Cerebellar nuclear complex (tissue), 1 donor: Measurements from ENCODE around the gene TMEM129.
"Not testable (repeated sequence)": the region's sequence is repeated elsewhere in the genome, so short reads cannot be mapped to it uniquely, and the experiment has no call there.

Source experiments
- DNase-seq, 2 experiments: peaks; one replicate each; lab custom pipeline; 2025; lab: John Stamatoyannopoulos, UW

The TMEM129 gene

GRCh38 chr4:1693131-1693896 lies 27.8 kb downstream of the TMEM129 start:
- DNase-seq, result peak in 1 of 2 experiments; percentile 63

- DNase-seq, result no peak
Measured at GRCh38 chr4:1691737-1692373, 29.3 kb downstream of the TMEM129 start.

GRCh38 chr4:1690698-1691097 lies 30.4 kb downstream of the TMEM129 start:
- no peak for DNase-seq

- no peak for DNase-seq
Measured at GRCh38 chr4:1686440-1687036, 34.6 kb downstream of the TMEM129 start.

GRCh38 chr4:1685235-1686150 lies 35.6 kb downstream of the TMEM129 start:
- DNase-seq, result no peak

DNA sequence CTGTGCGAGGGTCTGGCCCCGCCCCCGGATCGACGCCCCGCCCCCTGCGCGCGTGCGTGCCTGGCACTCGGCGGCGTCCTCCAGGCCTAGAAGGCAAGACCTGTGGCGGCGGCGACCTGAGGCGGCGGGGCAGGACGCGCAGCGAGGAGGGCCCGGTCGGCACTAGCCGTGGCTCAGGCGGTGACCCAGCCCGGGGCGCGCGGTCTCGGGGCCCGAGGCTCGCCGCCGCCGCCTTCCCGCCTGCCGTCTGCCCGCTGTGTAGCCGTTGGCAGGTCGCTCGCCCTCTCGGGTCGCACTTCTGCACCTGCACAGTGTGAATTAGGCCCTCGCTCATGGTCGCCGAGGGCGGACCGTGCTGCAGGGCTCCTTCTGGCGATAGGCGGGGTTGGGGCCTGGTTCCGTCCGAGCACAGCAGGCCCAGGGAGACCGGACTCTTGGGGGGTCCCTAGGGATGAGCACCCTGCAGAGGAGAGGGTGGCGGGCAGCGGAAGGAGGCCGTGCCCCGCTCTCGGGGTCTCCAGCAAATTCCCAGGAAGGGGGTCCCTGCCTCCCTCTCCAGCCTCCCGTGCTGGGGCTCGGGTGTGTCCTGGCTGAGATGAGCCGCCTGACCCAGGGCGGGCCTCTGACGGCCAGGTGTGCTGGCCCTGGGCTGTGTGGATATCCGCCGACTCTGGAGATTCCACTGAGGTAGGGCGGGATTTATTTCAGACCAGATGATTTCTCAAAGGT lies 36.5 kb downstream of the TMEM129 start:
- peak in 1 of 2 experiments; percentile 57 for DNase-seq

GRCh38 chr4:1683736-1684505 lies 37.2 kb downstream of the TMEM129 start, which contains the start of gene FAM53A:
TSS of gene FAM53A (minus strand) at chr4:1684313. CDS start at chr4:1668741, 15,572 bp downstream.
- no peak for DNase-seq

GRCh38 chr4:1683261-1683735 lies 37.8 kb downstream of the TMEM129 start:
- DNase-seq, result no peak

DNA sequence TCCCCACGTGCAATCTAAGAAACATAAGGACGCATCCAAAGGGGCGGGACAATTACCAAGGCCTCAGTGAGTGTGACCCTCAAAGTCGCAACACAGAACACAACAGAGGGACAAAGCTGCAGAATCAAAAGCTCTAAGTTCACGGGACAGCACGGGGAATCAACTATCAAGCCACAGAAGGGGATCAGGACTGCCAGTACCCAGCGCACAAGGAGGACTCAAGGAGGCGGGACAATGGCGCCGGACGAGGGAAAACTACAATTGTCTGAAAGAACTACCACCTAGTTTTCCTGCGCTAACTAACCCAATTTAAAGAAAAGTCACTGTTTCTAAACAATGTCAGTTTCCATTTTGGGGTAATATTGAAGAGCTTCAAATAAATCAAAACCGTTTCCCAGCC lies 38.3 kb downstream of the TMEM129 start:
- DNase-seq, result no peak

DNA sequence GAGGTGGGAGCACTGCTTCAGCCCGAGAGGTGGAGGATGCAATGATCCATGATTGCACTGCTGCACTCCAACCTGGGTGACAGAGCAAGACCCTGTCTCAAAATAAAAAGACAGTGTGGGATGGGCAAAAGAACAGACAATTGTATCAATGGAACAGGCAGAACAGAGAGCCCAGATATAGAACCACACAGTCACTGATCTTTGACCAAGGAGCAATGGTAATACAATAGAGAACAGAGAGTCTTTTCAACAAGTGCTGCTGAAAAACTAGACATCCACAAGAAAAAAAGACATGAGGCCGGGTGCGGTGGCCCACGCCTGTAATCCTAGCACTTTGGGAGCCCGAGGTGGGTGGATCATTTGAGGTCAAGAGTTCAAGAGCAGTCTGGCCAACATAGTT lies 42.9 kb downstream of the TMEM129 start:
- DNase-seq, result no peak

DNA sequence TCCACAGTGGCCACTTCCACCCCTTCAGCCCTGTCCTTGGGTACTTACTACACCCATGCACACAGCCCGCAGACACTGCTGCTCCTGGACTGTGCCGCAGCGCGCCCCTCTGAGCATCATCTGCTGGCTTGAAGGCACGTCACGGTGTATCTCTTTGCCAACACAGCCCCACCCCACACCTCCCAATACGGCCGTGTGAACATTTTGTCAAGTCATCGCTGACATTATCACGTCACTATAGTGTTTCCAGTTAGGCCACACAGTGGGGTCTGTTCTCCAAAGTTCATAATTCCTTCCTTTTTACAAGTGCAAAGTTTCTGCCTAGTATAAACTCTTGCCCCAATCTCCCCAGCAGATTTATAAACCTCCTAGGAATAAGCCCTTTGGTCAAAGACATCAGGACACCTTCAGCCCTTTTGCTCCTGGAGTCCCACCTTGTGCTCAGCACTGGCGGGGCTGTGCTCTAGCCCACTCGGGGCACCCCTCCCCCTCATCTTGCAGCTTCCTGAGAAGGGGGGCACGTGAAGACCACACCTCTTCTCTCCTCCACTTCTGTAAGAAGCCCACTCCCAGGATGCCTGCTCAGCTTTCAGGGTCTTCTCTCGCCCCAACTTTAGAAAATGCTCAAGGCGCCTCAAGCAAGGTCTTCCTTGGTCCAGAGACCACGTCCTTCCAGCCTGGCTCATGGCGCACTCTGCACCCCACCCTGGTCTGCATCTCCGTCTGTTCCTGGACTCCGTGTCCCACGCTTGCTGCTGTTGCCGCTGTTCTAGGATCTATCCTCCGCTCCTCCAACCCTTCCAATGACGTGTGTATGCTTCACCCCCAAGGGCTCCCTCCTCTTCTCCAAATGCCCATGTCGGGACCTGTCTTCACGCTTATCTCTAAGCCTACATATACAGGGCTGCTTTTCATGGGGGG lies 44.3 kb downstream of the TMEM129 start:
- DNase-seq, result no peak

DNA sequence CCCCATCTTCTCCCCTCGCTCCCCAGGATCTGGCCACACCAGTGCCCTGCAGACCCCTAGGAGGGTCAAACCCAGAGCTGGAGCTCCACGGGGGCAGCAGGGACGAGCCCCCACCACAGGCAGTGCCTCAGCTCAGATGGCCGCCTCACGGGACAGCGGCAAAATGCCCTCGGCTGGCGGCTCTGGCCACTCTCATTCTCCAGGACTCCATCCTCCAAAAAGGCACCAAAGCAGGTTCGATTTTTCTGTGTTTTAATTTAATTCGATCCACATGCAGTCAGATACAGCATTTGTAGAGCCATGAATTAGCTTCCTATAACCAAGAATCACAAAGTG lies 45.4 kb downstream of the TMEM129 start:
- DNase-seq, result no peak

GRCh38 chr4:1675136-1675801 lies 45.9 kb downstream of the TMEM129 start:
- DNase-seq, result no peak

GRCh38 chr4:1674682-1675081 lies 46.4 kb downstream of the TMEM129 start:
- no peak for DNase-seq

DNA sequence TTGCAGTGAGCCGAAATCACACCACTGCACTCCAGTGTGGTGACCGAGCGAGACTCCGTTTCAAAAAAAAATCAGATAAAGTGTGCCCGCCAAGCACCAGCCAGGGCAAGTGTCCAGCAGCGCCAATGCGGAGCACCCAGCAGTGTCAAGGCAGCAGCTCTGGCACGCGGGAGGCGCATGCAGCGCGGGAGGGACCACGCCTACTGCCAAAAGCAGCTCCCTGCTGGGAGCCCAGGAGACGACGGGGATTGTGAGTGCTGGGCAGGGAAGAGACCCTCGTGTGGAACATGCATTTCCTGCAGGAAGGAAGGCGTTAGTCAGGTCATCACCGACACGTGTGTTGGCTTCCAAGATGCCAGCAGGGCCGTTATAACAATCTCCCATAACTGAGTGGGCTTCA lies 47.5 kb downstream of the TMEM129 start:
- DNase-seq, result no peak

GRCh38 chr4:1671011-1671410 lies 50.1 kb downstream of the TMEM129 start:
- not testable (repeated sequence) for DNase-seq

GRCh38 chr4:1670279-1670678 lies 50.8 kb downstream of the TMEM129 start:
- DNase-seq, result no peak

DNA sequence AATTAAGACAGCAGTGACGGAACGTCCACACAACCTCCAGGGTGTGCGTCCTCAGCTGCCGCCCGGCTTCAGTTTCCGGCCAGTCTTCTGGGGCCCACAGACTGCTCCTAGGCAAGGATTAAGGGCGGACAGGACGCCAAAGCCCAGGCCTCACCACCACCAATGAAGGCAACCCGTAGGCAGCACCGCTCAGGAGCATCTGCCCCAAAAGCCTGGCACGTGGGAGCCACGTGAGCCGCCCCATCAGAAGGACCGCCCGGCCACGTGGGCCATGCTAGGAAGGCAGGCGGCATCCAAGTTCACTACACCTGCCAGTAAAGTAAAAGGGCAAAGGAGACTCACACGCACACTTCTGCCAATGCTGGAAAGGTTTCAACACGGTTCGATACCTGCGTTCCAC lies 51.3 kb downstream of the TMEM129 start:
- no peak for DNase-seq

DNA sequence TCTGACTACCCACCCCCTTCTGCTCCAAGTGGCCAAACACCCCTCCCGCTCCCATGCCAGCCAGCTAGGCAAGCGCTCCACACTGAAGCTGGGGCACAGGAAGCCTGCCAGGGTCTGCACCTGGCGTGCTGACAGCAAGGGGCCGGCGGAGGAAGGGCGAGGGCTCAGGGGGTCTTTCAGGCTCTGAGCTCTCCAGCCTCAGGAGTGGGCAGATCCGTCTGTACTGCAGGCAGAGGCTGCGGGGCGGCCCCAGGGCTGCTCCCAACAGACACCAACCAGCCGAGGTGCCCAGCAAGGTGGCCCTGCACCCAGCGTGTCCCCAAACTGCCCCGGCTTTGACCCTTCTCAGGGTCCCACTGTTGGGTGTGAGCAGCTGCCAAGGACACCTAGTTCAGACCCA lies 51.9 kb downstream of the TMEM129 start:
- no peak for DNase-seq
